ENCODE results near the gene ZNF516. TPM values are rescaled to one million over a fixed set of nuclear protein-coding genes. Genes with fewer than 3 reads are reported as not detected.
"Not testable (repeated sequence)": the region's sequence is repeated elsewhere in the genome, so short reads cannot be mapped to it uniquely, and the experiment has no call there.

ZNF516 gene
- 26.1 to 31.8 TPM (median 27.7 TPM) in 3 replicates for total RNA-seq
- long read RNA-seq, partial matches to known transcripts: 3 of 6 reads
- long read RNA-seq, other reads (novel, unspliced or antisense): 3 of 6 reads

DNA sequence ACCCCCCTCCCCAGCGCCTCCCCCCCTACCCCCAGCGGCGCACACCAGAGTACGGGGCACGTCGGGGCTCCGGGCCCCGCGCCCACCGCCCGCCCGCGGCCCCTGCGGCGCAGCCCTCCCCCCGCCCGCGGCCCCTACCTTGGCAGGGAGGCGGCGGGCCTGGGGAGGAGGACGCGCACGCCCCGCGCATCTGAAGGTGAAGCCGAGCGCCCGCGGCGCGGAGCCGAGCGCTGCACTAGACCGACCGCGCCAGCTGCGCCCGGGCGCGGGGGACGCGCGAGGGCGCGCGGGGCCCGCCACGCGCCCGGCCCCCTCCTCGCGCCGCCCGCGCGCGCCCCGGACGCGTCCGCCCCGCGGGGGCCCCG is at the start of gene ZNF516:
ZNF516 (minus strand) TSS at position 237 of the 365 bp plus-strand sequence. CDS start 52,188 bp downstream, outside the sequence.
- Mint-ChIP-seq H3K4me1 (ENCODE audit: low read depth) (peaks cover 21% of the 10 kb centered on the region), H3K9me3 (ENCODE audit: low read depth) (no peaks in the 10 kb centered on the region), H3K27me3 (ENCODE audit: low read depth) (no peaks in the 10 kb centered on the region), H3K36me3 (ENCODE audit: low read depth) (no peaks in the 10 kb centered on the region), H3K27ac (ENCODE audit: unreplicated experiment) (peak within 1 kb of the TSS; percentile 96), H3K4me3 (ENCODE audit: unreplicated experiment) (peak within 1 kb of the TSS; percentile 88)
- no peak for TF ChIP-seq CTCF (IDR thresholded peaks at IDR 0.05)
- DNase-seq (ENCODE audit: low spot score): no peak

DNA sequence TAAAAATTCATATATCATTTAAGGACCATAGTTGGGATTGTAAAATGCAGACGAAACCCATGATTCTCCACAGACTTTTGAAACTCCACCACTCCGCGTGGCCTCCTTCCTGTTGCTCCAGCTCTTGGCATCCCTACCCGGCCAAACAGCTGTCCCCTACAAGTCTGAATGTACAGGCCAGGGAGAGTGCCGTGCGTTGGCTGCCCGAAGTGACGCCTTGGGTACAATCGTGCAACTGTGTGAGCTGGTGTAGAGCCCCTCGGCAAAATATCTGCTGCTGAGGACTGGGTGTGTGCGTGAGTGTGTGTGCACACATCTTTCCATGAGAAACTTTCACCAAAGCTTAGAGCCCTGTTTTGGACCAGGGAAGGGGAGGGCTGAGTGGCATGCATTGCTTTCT is 43.8 kb upstream of the ZNF516 start:
- H3K27me3 Mint-ChIP-seq (ENCODE audit: low read depth): peaks cover 2% of the 10 kb centered on the region
- TF ChIP-seq CTCF (IDR thresholded peaks at IDR 0.05): no peak
- peak; percentile 66 for DNase-seq (ENCODE audit: low spot score)
- peaks cover 9% of the 10 kb centered on the region for H3K4me1 Mint-ChIP-seq (ENCODE audit: low read depth)
- H3K27ac Mint-ChIP-seq (ENCODE audit: unreplicated experiment): no peak overlapping the region
- no peaks in the 10 kb centered on the region for H3K9me3 Mint-ChIP-seq (ENCODE audit: low read depth)
- H3K4me3 Mint-ChIP-seq (ENCODE audit: unreplicated experiment): no peak overlapping the region
- H3K36me3 Mint-ChIP-seq (ENCODE audit: low read depth): no peaks in the 10 kb centered on the region

GRCh38 chr18:76537621-76538020 is 42.6 kb upstream of the ZNF516 start:
- Mint-ChIP-seq H3K4me1 (ENCODE audit: low read depth) (peaks cover 9% of the 10 kb centered on the region), H3K9me3 (ENCODE audit: low read depth) (no peaks in the 10 kb centered on the region), H3K27ac (ENCODE audit: unreplicated experiment) (no peak overlapping the region), H3K36me3 (ENCODE audit: low read depth) (no peaks in the 10 kb centered on the region), H3K4me3 (ENCODE audit: unreplicated experiment) (no peak overlapping the region), H3K27me3 (ENCODE audit: low read depth) (no peaks in the 10 kb centered on the region)
- TF ChIP-seq CTCF (IDR thresholded peaks at IDR 0.05): no peak
- DNase-seq (ENCODE audit: low spot score): peak; percentile 43

- not testable (repeated sequence) for H3K4me3 Mint-ChIP-seq (ENCODE audit: unreplicated experiment); H3K9me3 Mint-ChIP-seq (ENCODE audit: low read depth); H3K27me3 Mint-ChIP-seq (ENCODE audit: low read depth)
Measured at GRCh38 chr18:76536593-76536992, 41.6 kb upstream of the ZNF516 start.

GRCh38 chr18:76532875-76533274 is 37.8 kb upstream of the ZNF516 start:
- no peaks in the 10 kb centered on the region for H3K36me3 Mint-ChIP-seq (ENCODE audit: low read depth)
- no peak overlapping the region for H3K27ac Mint-ChIP-seq (ENCODE audit: unreplicated experiment)
- H3K27me3 Mint-ChIP-seq (ENCODE audit: low read depth): no peaks in the 10 kb centered on the region
- TF ChIP-seq CTCF (IDR thresholded peaks at IDR 0.05): no peak
- peaks cover 22% of the 10 kb centered on the region for H3K4me1 Mint-ChIP-seq (ENCODE audit: low read depth)
- H3K9me3 Mint-ChIP-seq (ENCODE audit: low read depth): no peaks in the 10 kb centered on the region
- H3K4me3 Mint-ChIP-seq (ENCODE audit: unreplicated experiment): no peak overlapping the region
- peak; percentile 41 for DNase-seq (ENCODE audit: low spot score)

More at GRCh38 chr18:76536593-76536992, 41.6 kb upstream of the ZNF516 start:
- DNase-seq (ENCODE audit: low spot score); H3K36me3 Mint-ChIP-seq (ENCODE audit: low read depth); H3K4me1 Mint-ChIP-seq (ENCODE audit: low read depth); H3K27ac Mint-ChIP-seq (ENCODE audit: unreplicated experiment): not testable (repeated sequence)

- H3K27ac Mint-ChIP-seq (ENCODE audit: unreplicated experiment): no peak overlapping the region
Measured at GRCh38 chr18:76530846-76531245, 35.8 kb upstream of the ZNF516 start.

More at GRCh38 chr18:76530846-76531245, 35.8 kb upstream of the ZNF516 start:
- no peak overlapping the region for H3K4me3 Mint-ChIP-seq (ENCODE audit: unreplicated experiment)
- no peak for TF ChIP-seq CTCF (IDR thresholded peaks at IDR 0.05)
- peak; percentile 9 for DNase-seq (ENCODE audit: low spot score)
- no peaks in the 10 kb centered on the region for H3K36me3 Mint-ChIP-seq (ENCODE audit: low read depth)
- no peaks in the 10 kb centered on the region for H3K9me3 Mint-ChIP-seq (ENCODE audit: low read depth)
- no peaks in the 10 kb centered on the region for H3K27me3 Mint-ChIP-seq (ENCODE audit: low read depth)
- peaks cover 19% of the 10 kb centered on the region for H3K4me1 Mint-ChIP-seq (ENCODE audit: low read depth)

Measured in chondrocyte (in vitro differentiated cells).